ENCODE measurements around the gene AACS. TPM values are rescaled to one million over a fixed set of nuclear protein-coding genes. Genes with fewer than 3 reads are reported as not detected.

Gene AACS
- total and polyA plus RNA-seq, 2 of the 8 experiments (the other 6 are each of a cell fraction or from before 2014, with no cell fraction given) = 51.9 to 52.4 TPM

- no peaks in the 10 kb centered on the region for H3K79me1 ChIP-seq (ENCODE audit: low read depth, low read length)
- ChIA-PET CTCF (ENCODE audit: partially characterized antibody) (interaction anchor here (0.6 to 1.4 kb wide), 3 partner anchors 11 to 128 kb away, joined by 3 to 6 read pairs (median 4); partner anchors contain the start of gene AACS), POLR2A (ENCODE audit: partially characterized antibody) (interaction anchor here (1.5 to 3.6 kb wide), 2 partner anchors 14 to 57 kb away, joined by 4 to 32 read pairs; partner anchors contain the start of gene AACS)
- no peak overlapping the region for H3K4me2 ChIP-seq (ENCODE audit: insufficient read depth in 1 of 2, low read depth in 2 of 2, low read length in 2 of 2)
- no peak for DNase-seq (ENCODE audit: low read depth in 1 of 2, low spot score in 2 of 2)
- no peaks in the 10 kb centered on the region for H3K27me3 ChIP-seq (replicated peaks in 1 of 4; ENCODE audit: control insufficient read depth in 3 of 4, extremely low read depth in 1 of 4, insufficient read depth in 3 of 4, low read length in 3 of 4)
- no peak overlapping the region; the same call in 1 of the 2 replicates for H2AK5ac ChIP-seq (ENCODE audit: low read depth, low read length)
- H2BK5ac ChIP-seq (ENCODE audit: low read depth, low read length) = no peak overlapping the region
- H3K18ac ChIP-seq (ENCODE audit: extremely low read depth, low read length) = no peak overlapping the region
- no peak overlapping the region for H3K9ac ChIP-seq (replicated peaks in 1 of 4; ENCODE audit: extremely low read depth in 1 of 4, low read depth in 3 of 4, low read length in 3 of 4)
- no peak overlapping the region for H3K4me3 ChIP-seq (ENCODE audit: extremely low read depth in 1 of 4, insufficient read depth in 2 of 4, low read depth in 3 of 4, low read length in 4 of 4)
- H2BK12ac ChIP-seq (ENCODE audit: low read depth, low read length) = no peak overlapping the region
- FAIRE-seq = no peak
- no peak overlapping the region for H2BK120ac ChIP-seq (replicated peaks; ENCODE audit: low read depth, low read length)
- no peak overlapping the region for H2AFZ ChIP-seq (ENCODE audit: low read length)
- H3K27ac ChIP-seq (ENCODE audit: low read depth, low read length) = no peak overlapping the region
- H3K79me2 ChIP-seq (ENCODE audit: control insufficient read depth in 1 of 2, insufficient read depth in 2 of 2, low read length in 2 of 2) = no peaks in the 10 kb centered on the region
- no peak overlapping the region for H4K8ac ChIP-seq (ENCODE audit: extremely low read depth, insufficient read depth, low read length)
- no peak overlapping the region for H4K91ac ChIP-seq (replicated peaks; ENCODE audit: insufficient read length, low read length)
- no peak overlapping the region for H3K14ac ChIP-seq (ENCODE audit: insufficient read length)
- H3K4ac ChIP-seq (replicated peaks; ENCODE audit: insufficient read length, low read depth, low read length) = no peak overlapping the region
- H4K20me1 ChIP-seq (replicated peaks in 1 of 2; ENCODE audit: control insufficient read depth in 1 of 2, insufficient read depth in 2 of 2, low read length in 2 of 2) = no peaks in the 10 kb centered on the region
- H4K5ac ChIP-seq (ENCODE audit: insufficient read length, low read depth, low read length) = no peak overlapping the region
- peaks cover 3 to 8% of the 10 kb centered on the region in 2 experiments; a peak in 2 of 4 replicates for H3K9me3 ChIP-seq (ENCODE audit: insufficient read depth in 2 of 2, low read depth in 1 of 2, low read length in 1 of 2)
- H2BK20ac ChIP-seq (ENCODE audit: low read length) = peak overlapping the region; percentile 13; the same call in 1 of the 2 replicates
- 92% methylated on average over 3 of the region's 3 CpGs; no CpG with 5 or more reads in 1 of the 2 experiments for WGBS, 2 experiments (ENCODE audit: extremely low coverage in 1 of 2, insufficient coverage in 1 of 2, insufficient read length in 1 of 2, insufficient replicate concordance in 2 of 2, low coverage in 1 of 2, low lambda C conversion rate in 2 of 2, missing lambda C conversion rate in 1 of 2)
- H3K4me1 ChIP-seq (replicated peaks in 1 of 4; ENCODE audit: control insufficient read depth in 3 of 4, insufficient read depth in 4 of 4, low read length in 3 of 4) = no peaks in the 10 kb centered on the region; a peak in 1 of 7 replicates
- no peaks in the 10 kb centered on the region for H3K36me3 ChIP-seq (ENCODE audit: control insufficient read depth in 2 of 4, insufficient read depth in 4 of 4, low read length in 3 of 4)
- H3K23ac ChIP-seq (ENCODE audit: insufficient read length) = no peak overlapping the region
- no peak overlapping the region for H3K56ac ChIP-seq (replicated peaks; ENCODE audit: insufficient read length, low read depth, low read length)
- H3K23me2 ChIP-seq (ENCODE audit: low read depth, low read length) = no peaks in the 10 kb centered on the region
- no peak overlapping the region for H2BK15ac ChIP-seq (ENCODE audit: low read length)
- TF ChIP-seq CTBP2 (IDR thresholded peaks at IDR 0.05; ENCODE audit: borderline replicate concordance, insufficient read depth, insufficient read length, low read length) (no peak), BCL11A (IDR thresholded peaks at IDR 0.05; ENCODE audit: low read depth in 2 of 2, low read length in 2 of 2) (no peak), FOSL1 (IDR thresholded peaks at IDR 0.05; ENCODE audit: insufficient read depth, low read depth, low read length) (no peak), RNF2 (IDR thresholded peaks at IDR 0.05; ENCODE audit: borderline replicate concordance, low read depth, low read length, missing control alignments, poor library complexity, severe bottlenecking) (no peak), TAF1 (IDR thresholded peaks at IDR 0.05; ENCODE audit: low read depth, low read length) (no peak), EGR1 (IDR thresholded peaks at IDR 0.05; ENCODE audit: borderline replicate concordance, low read depth, low read length) (no peak), CREB1 (IDR thresholded peaks at IDR 0.05) (no peak), TCF12 (IDR thresholded peaks at IDR 0.05; ENCODE audit: low read depth, low read length) (no peak), ASH2L (IDR thresholded peaks at IDR 0.05; ENCODE audit: low read length) (no peak), SIX5 (IDR thresholded peaks at IDR 0.05; ENCODE audit: low read depth, low read length) (no peak), CHD1 (IDR thresholded peaks at IDR 0.05; ENCODE audit: low read depth, low read length) (no peak), SIRT6 (IDR thresholded peaks at IDR 0.05; ENCODE audit: low read length) (no peak)
- TF ChIP-seq, protein P1, sequence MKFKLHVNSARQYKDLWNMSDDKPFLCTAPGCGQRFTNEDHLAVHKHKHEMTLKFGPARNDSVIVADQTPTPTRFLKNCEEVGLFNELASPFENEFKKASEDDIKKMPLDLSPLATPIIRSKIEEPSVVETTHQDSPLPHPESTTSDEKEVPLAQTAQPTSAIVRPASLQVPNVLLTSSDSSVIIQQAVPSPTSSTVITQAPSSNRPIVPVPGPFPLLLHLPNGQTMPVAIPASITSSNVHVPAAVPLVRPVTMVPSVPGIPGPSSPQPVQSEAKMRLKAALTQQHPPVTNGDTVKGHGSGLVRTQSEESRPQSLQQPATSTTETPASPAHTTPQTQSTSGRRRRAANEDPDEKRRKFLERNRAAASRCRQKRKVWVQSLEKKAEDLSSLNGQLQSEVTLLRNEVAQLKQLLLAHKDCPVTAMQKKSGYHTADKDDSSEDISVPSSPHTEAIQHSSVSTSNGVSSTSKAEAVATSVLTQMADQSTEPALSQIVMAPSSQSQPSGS (IDR thresholded peaks at IDR 0.05; ENCODE audit: low read length) = no peak
Measured at GRCh38 chr12:125050868-125051267, 14.4 kb upstream of the AACS start.

Measured in H1 (cell line).